Ovary (tissue), 3 donors: ENCODE data around the gene YWHAQ.

Experiments used
- CTCF ChIP-seq, 3 donors: fragments of 450-650 bp in 2 of 3; fragments of 200-600 bp in 1 of 3; IDR thresholded peaks; one replicate each; pipeline versions ENCODE4 v1.5.1 to v1.8.0; 2016 to 2022; ENCODE audit warnings: antibody characterized with exemption in 3 of 3, mild to moderate bottlenecking in 1 of 3
- POLR2A ChIP-seq: fragments of 450-650 bp; IDR thresholded peaks from one replicate; pipeline ENCODE4 v1.6.1; 2017; ENCODE audit warnings: antibody characterized with exemption, mild to moderate bottlenecking, moderate library complexity
- donor health status: DM: no; HTN: no; CAD: no.

DNA sequence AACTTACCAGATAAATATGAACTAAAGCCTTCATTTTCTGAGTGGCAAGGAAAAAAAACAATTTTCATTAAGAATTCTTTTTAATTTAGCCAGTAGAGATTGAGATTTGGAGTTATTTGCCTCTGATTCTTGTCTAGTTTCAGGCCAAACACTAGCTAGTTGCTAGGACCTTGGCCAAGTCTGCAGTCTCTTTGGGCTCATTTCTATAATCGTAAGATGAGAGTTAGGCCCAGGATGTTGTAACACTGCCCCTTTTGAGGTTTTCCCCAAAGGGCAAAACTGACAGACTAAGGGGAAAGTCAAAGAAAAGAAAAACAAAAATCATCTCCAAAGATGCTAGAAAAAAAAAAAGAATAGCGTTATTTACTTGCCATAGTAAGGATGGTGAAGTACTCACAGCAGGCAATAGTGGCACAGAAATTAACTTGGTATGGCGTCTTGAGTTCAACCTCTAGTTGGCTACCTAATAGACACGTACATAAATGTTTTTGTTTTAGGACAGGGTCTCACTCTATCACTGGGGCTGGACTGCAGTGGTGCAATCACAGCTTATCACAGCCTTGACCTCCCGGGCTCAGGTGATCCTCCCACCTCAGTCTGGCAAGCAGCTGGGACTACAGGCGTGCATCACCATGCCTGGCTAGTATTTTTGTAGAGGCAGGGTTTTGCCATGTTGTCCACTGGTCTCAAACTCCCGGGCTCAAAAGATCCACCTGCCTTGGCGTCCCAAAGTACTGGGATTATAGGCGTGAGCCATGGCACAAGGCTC is 52.1 kb downstream of the YWHAQ start:
- TF ChIP-seq POLR2A (no peak), CTCF (IDR thresholded peaks at IDR 0.05) (no peak)
